GM19351 (cell line): ENCODE measurements around the gene CD4.
A peak's percentile ranks its signal among the peaks of the same experiment; 100 is the strongest.

Experiments used
- ATAC-seq: cut with Tn5 transposase; IDR thresholded peaks from one replicate; pipeline ENCODE4 v1.9.1; 2021; ENCODE audit warnings: mild to moderate bottlenecking, moderate library complexity; ENCODE audit not compliant: unreplicated experiment

Gene CD4

GRCh38 chr12:6827437-6827911, 38.1 kb downstream of the CD4 start:
- ATAC-seq = no peak

- no peak for ATAC-seq
These were observed 38.9 kb downstream of the CD4 start, which contains the start of gene P3H3 for GRCh38 chr12:6827982-6828780. Gene P3H3 (plus strand): TSS chr12:6828407. CDS start chr12:6828441, 34 bp downstream.

GRCh38 chr12:6828781-6829535, 39.6 kb downstream of the CD4 start:
- ATAC-seq = no peak

- ATAC-seq = no peak
These were observed 40.4 kb downstream of the CD4 start for GRCh38 chr12:6829536-6830220.

- ATAC-seq = no peak
These were observed 41.1 kb downstream of the CD4 start for GRCh38 chr12:6830286-6830890.

- ATAC-seq = no peak
These were observed 41.7 kb downstream of the CD4 start for GRCh38 chr12:6830999-6831398.

- ATAC-seq = no peak
These were observed 42.2 kb downstream of the CD4 start for GRCh38 chr12:6831450-6831995.

- no peak for ATAC-seq
These were observed 42.8 kb downstream of the CD4 start for GRCh38 chr12:6832125-6832524.

GRCh38 chr12:6833189-6833890, 44.0 kb downstream of the CD4 start:
- ATAC-seq = no peak

GRCh38 chr12:6834254-6834653, 44.9 kb downstream of the CD4 start:
- no peak for ATAC-seq

- ATAC-seq = no peak
These were observed 45.5 kb downstream of the CD4 start for GRCh38 chr12:6834873-6835272.

- ATAC-seq = no peak
These were observed 47.5 kb downstream of the CD4 start for GRCh38 chr12:6836851-6837250.

- ATAC-seq = no peak
These were observed 48.2 kb downstream of the CD4 start for GRCh38 chr12:6837370-6838060.

GRCh38 chr12:6838854-6839253, 49.5 kb downstream of the CD4 start:
- no peak for ATAC-seq

GRCh38 chr12:6839482-6840201, 50.3 kb downstream of the CD4 start:
- ATAC-seq = peak; percentile 83

- no peak for ATAC-seq
These were observed 51.0 kb downstream of the CD4 start for GRCh38 chr12:6840330-6840729.

- no peak for ATAC-seq
These were observed 51.6 kb downstream of the CD4 start, which contains the start of gene GNB3 for GRCh38 chr12:6840761-6841515. Gene GNB3 (plus strand): TSS chr12:6840925. CDS start chr12:6841288, 363 bp downstream.

GRCh38 chr12:6842075-6842474, 52.7 kb downstream of the CD4 start:
- no peak for ATAC-seq
